ENCODE results near the gene SDHC. TPM values are rescaled to one million over a fixed set of nuclear protein-coding genes. Genes with fewer than 3 reads are reported as not detected.
A peak's percentile ranks its signal among the peaks of the same experiment; 100 is the strongest.

SDHC gene
- total RNA-seq, 2 experiments from 2014 or later: 33.0 to 37.2 TPM

GRCh38 chr1:161307230-161307768, 6.9 kb upstream of the SDHC start:
- H3K9me3 ChIP-seq (ENCODE audit: control insufficient read depth in 1 of 2, insufficient read depth in 1 of 2, low read length in 2 of 2): no peaks in the 10 kb centered on the region
- H3K27me3 ChIP-seq (ENCODE audit: control insufficient read depth in 1 of 2, insufficient read depth in 2 of 2, low read length in 2 of 2): no peaks in the 10 kb centered on the region
- CTCF ChIA-PET: interaction anchor here (1.1 to 3.0 kb wide), 6 partner anchors 7 to 317 kb away, joined by 3 to 30 read pairs (median 6); partner anchors contain the start of genes SDHC and TOMM40L
- POLR2A ChIA-PET: interaction anchor here (1.1 to 1.4 kb wide), 3 partner anchors 105 to 142 kb away, joined by 4 to 6 read pairs (median 6); partner anchors contain the start of genes NDUFS2 and PPOX
- H3K4me3 ChIP-seq (ENCODE audit: low read length): no peak overlapping the region
- Mint-ChIP-seq H3K36me3 (ENCODE audit: low read depth) (peaks cover 14% of the 10 kb centered on the region), H3K4me3 (peak overlapping the region; percentile 23), H3K9me3 (no peaks in the 10 kb centered on the region), H3K27me3 (no peaks in the 10 kb centered on the region), H3K27ac (peak overlapping the region; percentile 90), H3K4me1 (ENCODE audit: low read depth) (peaks cover 44% of the 10 kb centered on the region)
- peak in 4 of 14 experiments; percentile 12 to 58 (median 46) for DNase-seq
- ATAC-seq (ENCODE audit: poor library complexity): no peak
- H3K27ac ChIP-seq (ENCODE audit: low read depth in 1 of 2, low read length in 2 of 2): peak overlapping the region in 1 of 2 donors; percentile 39
- no peak for TF ChIP-seq CTCF (IDR thresholded peaks at IDR 0.05)
- intact Hi-C loops (cut with DNase I, micrococcal nuclease): loop anchor here in 1 of 2 experiments (2.0 kb wide), 1 partner anchor 78 kb away; no protein-coding TSS in a partner anchor
- peaks cover 26% of the 10 kb centered on the region for H3K4me1 ChIP-seq (ENCODE audit: insufficient read depth, low read length)
- no peaks in the 10 kb centered on the region for H3K36me3 ChIP-seq (ENCODE audit: insufficient read depth, low read length)

GRCh38 chr1:161307892-161308638, 6.1 kb upstream of the SDHC start:
- ChIA-PET POLR2A (interaction anchor here (1.3 to 1.4 kb wide), 2 partner anchors 106 to 126 kb away, joined by 4 to 6 read pairs; partner anchors contain the start of gene NDUFS2), CTCF (interaction anchor here (1.1 to 3.0 kb wide), 3 partner anchors 17 to 318 kb away, joined by 3 to 30 read pairs (median 4); partner anchors contain the start of gene TOMM40L)
- Histone ChIP-seq H3K27ac (ENCODE audit: low read depth in 1 of 2, low read length in 2 of 2) (no peak overlapping the region), H3K27me3 (ENCODE audit: control insufficient read depth in 1 of 2, insufficient read depth in 2 of 2, low read length in 2 of 2) (no peaks in the 10 kb centered on the region), H3K36me3 (ENCODE audit: insufficient read depth, low read length) (no peaks in the 10 kb centered on the region), H3K9me3 (ENCODE audit: control insufficient read depth in 1 of 2, insufficient read depth in 1 of 2, low read length in 2 of 2) (no peaks in the 10 kb centered on the region), H3K4me3 (ENCODE audit: low read length) (no peak overlapping the region), H3K4me1 (ENCODE audit: insufficient read depth, low read length) (peaks cover 26% of the 10 kb centered on the region)
- DNase-seq (no peak), ATAC-seq (ENCODE audit: poor library complexity) (no peak)
- no peaks in the 10 kb centered on the region for H3K9me3 Mint-ChIP-seq
- no peak for TF ChIP-seq CTCF (IDR thresholded peaks at IDR 0.05)
- peak overlapping the region; percentile 70 for H3K4me3 Mint-ChIP-seq
- intact Hi-C loops (cut with DNase I, micrococcal nuclease): loop anchor here in 1 of 2 experiments (2.0 kb wide), 1 partner anchor 79 kb away; no protein-coding TSS in a partner anchor
- peaks cover 41% of the 10 kb centered on the region for H3K4me1 Mint-ChIP-seq (ENCODE audit: low read depth)
- no peaks in the 10 kb centered on the region for H3K27me3 Mint-ChIP-seq
- peaks cover 14% of the 10 kb centered on the region for H3K36me3 Mint-ChIP-seq (ENCODE audit: low read depth)
- peak overlapping the region; percentile 90 for H3K27ac Mint-ChIP-seq

GRCh38 chr1:161309868-161310267, 4.3 kb upstream of the SDHC start, which contains the start of gene MPZ:
TSS of gene MPZ (minus strand) at chr1:161309968. CDS start at chr1:161309905, 63 bp downstream.
- ChIA-PET POLR2A (no interaction called here), CTCF (no interaction called here)
- H3K9me3 Mint-ChIP-seq: no peaks in the 10 kb centered on the region
- H3K4me1 ChIP-seq (ENCODE audit: insufficient read depth, low read length): peaks cover 33% of the 10 kb centered on the region
- peaks cover 41% of the 10 kb centered on the region for H3K4me1 Mint-ChIP-seq (ENCODE audit: low read depth)
- no peaks in the 10 kb centered on the region for H3K9me3 ChIP-seq (ENCODE audit: control insufficient read depth in 1 of 2, insufficient read depth in 1 of 2, low read length in 2 of 2)
- no peaks in the 10 kb centered on the region for H3K36me3 ChIP-seq (ENCODE audit: insufficient read depth, low read length)
- H3K27ac ChIP-seq (ENCODE audit: low read depth in 1 of 2, low read length in 2 of 2): no peak within 1 kb of the TSS
- H3K27me3 ChIP-seq (ENCODE audit: control insufficient read depth in 1 of 2, insufficient read depth in 2 of 2, low read length in 2 of 2): no peaks in the 10 kb centered on the region
- peak within 1 kb of the TSS; percentile 32 for H3K4me3 Mint-ChIP-seq
- ATAC-seq (ENCODE audit: poor library complexity) (no peak), DNase-seq (no peak)
- peak within 1 kb of the TSS; percentile 90 for H3K27ac Mint-ChIP-seq
- no peak within 1 kb of the TSS for H3K4me3 ChIP-seq (ENCODE audit: low read length)
- intact Hi-C loops (cut with DNase I, micrococcal nuclease): loop anchor here in 1 of 2 experiments (5.0 kb wide), 1 partner anchor 77 kb away; no protein-coding TSS in a partner anchor
- H3K36me3 Mint-ChIP-seq (ENCODE audit: low read depth): peaks cover 19% of the 10 kb centered on the region
- no peaks in the 10 kb centered on the region for H3K27me3 Mint-ChIP-seq
- TF ChIP-seq CTCF (IDR thresholded peaks at IDR 0.05): no peak
